HG02973 (cell line): ENCODE data around the gene MATN4.

Experiments used
- ATAC-seq: cut with Tn5 transposase; IDR thresholded peaks from one replicate; pipeline ENCODE4 v1.9.1; 2021; ENCODE audit warnings: moderate library complexity; ENCODE audit not compliant: unreplicated experiment

The MATN4 gene

GRCh38 chr20:45254383-45255262 is 53.5 kb downstream of the MATN4 start, which contains the start of gene SLPI:
Gene SLPI, minus strand, starts transcription at chr20:45254564. Its CDS starts 21 bp downstream, at chr20:45254543.
- no peak for ATAC-seq

- ATAC-seq, result no peak
These were observed 54.8 kb downstream of the MATN4 start for GRCh38 chr20:45253261-45253660.

- no peak for ATAC-seq
These were observed 56.1 kb downstream of the MATN4 start for GRCh38 chr20:45251884-45252560.

GRCh38 chr20:45248609-45249008 is 59.5 kb downstream of the MATN4 start:
- ATAC-seq, result no peak

GRCh38 chr20:45247865-45248264 is 60.2 kb downstream of the MATN4 start:
- ATAC-seq, result no peak

GRCh38 chr20:45246109-45246508 is 62.0 kb downstream of the MATN4 start:
- no peak for ATAC-seq
